ENCODE data around the gene ADAMTS9. TPM values are rescaled to one million over a fixed set of nuclear protein-coding genes. Genes with fewer than 3 reads are reported as not detected.

ADAMTS9 gene
- total and polyA plus RNA-seq, 10 donors, result 9.1 to 112 (median 34.8) TPM

- H3K27ac ChIP-seq, result no peak overlapping the region
- no peaks in the 10 kb centered on the region for H3K4me1 ChIP-seq
- peaks cover 0 to 56% (median 5%) of the 10 kb centered on the region in 6 donors for H3K36me3 ChIP-seq
- H3K27me3 ChIP-seq (replicated peaks in 1 of 7), result no peaks in the 10 kb centered on the region
- H3K4me3 ChIP-seq, result no peak overlapping the region
- TF ChIP-seq POLR2A (IDR thresholded peaks at IDR 0.05), result no peak
- no peak for TF ChIP-seq POLR2AphosphoS5 (IDR thresholded peaks at IDR 0.05)
- TF ChIP-seq, protein P1, sequence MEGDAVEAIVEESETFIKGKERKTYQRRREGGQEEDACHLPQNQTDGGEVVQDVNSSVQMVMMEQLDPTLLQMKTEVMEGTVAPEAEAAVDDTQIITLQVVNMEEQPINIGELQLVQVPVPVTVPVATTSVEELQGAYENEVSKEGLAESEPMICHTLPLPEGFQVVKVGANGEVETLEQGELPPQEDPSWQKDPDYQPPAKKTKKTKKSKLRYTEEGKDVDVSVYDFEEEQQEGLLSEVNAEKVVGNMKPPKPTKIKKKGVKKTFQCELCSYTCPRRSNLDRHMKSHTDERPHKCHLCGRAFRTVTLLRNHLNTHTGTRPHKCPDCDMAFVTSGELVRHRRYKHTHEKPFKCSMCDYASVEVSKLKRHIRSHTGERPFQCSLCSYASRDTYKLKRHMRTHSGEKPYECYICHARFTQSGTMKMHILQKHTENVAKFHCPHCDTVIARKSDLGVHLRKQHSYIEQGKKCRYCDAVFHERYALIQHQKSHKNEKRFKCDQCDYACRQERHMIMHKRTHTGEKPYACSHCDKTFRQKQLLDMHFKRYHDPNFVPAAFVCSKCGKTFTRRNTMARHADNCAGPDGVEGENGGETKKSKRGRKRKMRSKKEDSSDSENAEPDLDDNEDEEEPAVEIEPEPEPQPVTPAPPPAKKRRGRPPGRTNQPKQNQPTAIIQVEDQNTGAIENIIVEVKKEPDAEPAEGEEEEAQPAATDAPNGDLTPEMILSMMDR (IDR thresholded peaks at IDR 0.05 in 8 of 11, conservative IDR thresholded peaks at IDR 0.05 in 3 of 11), result no peak
- 82 to 86% (median 84%) methylated on average over 2 of the region's 2 CpGs for WGBS, 5 donors
- intact Hi-C loops (cut with DNase I; ENCODE audit: low total_unique reads), result no loop called here
- no peak for DNase-seq
- no peaks in the 10 kb centered on the region for H3K9me3 ChIP-seq
These were observed 135.6 kb downstream of the ADAMTS9 start for GRCh38 chr3:64552160-64552559.

GRCh38 chr3:64551697-64552096, 136.1 kb downstream of the ADAMTS9 start:
- Histone ChIP-seq H3K27me3 (replicated peaks in 1 of 7) (no peaks in the 10 kb centered on the region), H3K4me3 (no peak overlapping the region), H3K36me3 (peaks cover 0 to 56% (median 5%) of the 10 kb centered on the region in 6 donors), H3K9me3 (no peaks in the 10 kb centered on the region), H3K4me1 (no peaks in the 10 kb centered on the region), H3K27ac (no peak overlapping the region)
- no peak for TF ChIP-seq POLR2AphosphoS5 (IDR thresholded peaks at IDR 0.05)
- TF ChIP-seq, protein P1 (IDR thresholded peaks at IDR 0.05 in 8 of 11, conservative IDR thresholded peaks at IDR 0.05 in 3 of 11), result no peak
- TF ChIP-seq POLR2A (IDR thresholded peaks at IDR 0.05), result no peak
- DNase-seq, result no peak
- intact Hi-C loops (cut with DNase I; ENCODE audit: low total_unique reads), result no loop called here
- WGBS, 5 donors, result 89 to 98% (median 95%) methylated on average over 1 of the region's 1 CpG

- WGBS, 5 donors, result 90 to 95% (median 92%) methylated on average over 15 of the region's 15 CpGs
- no peak for DNase-seq
- no peaks in the 10 kb centered on the region for H3K4me1 ChIP-seq
- H3K4me3 ChIP-seq, result no peak overlapping the region
- intact Hi-C loops (cut with DNase I; ENCODE audit: low total_unique reads), result no loop called here
- H3K9me3 ChIP-seq, result peaks cover 0 to 1% (median 0%) of the 10 kb centered on the region in 8 donors
- no peak overlapping the region for H3K27ac ChIP-seq
- peaks cover 0 to 55% (median 5%) of the 10 kb centered on the region in 6 donors for H3K36me3 ChIP-seq
- H3K27me3 ChIP-seq (replicated peaks in 1 of 7), result no peaks in the 10 kb centered on the region
- TF ChIP-seq POLR2AphosphoS5 (IDR thresholded peaks at IDR 0.05) (no peak), POLR2A (IDR thresholded peaks at IDR 0.05) (no peak)
- TF ChIP-seq, protein P1 (IDR thresholded peaks at IDR 0.05 in 8 of 11, conservative IDR thresholded peaks at IDR 0.05 in 3 of 11), result no peak
These were observed 137.1 kb downstream of the ADAMTS9 start for GRCh38 chr3:64550745-64551144.

DNA sequence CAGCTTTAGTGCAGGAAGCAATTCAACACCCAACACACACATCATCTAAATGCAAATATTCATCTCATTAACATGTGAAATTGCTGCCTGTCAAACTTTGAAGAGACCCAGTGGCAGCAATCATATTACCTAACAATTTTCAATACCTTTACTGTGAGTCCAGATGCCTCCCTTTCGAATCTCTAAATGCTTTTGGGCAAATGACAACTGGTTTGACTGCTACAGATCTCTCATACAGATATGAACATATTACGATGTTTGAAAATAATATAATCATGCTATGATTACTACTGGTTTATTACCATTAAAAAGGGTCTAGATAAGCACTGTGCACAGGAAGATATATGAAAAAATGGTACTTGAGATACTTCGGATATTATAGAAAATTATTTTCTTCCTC, 137.9 kb downstream of the ADAMTS9 start:
- Histone ChIP-seq H3K27ac (no peak overlapping the region), H3K27me3 (replicated peaks in 1 of 7) (no peaks in the 10 kb centered on the region), H3K4me3 (no peak overlapping the region), H3K9me3 (peaks cover 0 to 9% (median 0%) of the 10 kb centered on the region in 8 donors), H3K36me3 (peaks cover 0 to 61% (median 5%) of the 10 kb centered on the region in 6 donors), H3K4me1 (no peaks in the 10 kb centered on the region)
- WGBS, 5 donors, result 79 to 91% (median 85%) methylated on average over 3 of the region's 3 CpGs
- intact Hi-C loops (cut with DNase I; ENCODE audit: low total_unique reads), result no loop called here
- no peak for DNase-seq
- TF ChIP-seq POLR2AphosphoS5 (IDR thresholded peaks at IDR 0.05) (no peak), POLR2A (IDR thresholded peaks at IDR 0.05) (no peak)
- TF ChIP-seq, protein P1 (IDR thresholded peaks at IDR 0.05 in 8 of 11, conservative IDR thresholded peaks at IDR 0.05 in 3 of 11), result no peak
